SK-N-SH (cell line): ENCODE data around the gene BBX. TPM values are rescaled to one million over a fixed set of nuclear protein-coding genes. Genes with fewer than 3 reads are reported as not detected.

Experiments
- CTCF ChIA-PET: fragments of 300-600, 350-600 bp; formaldehyde crosslinking; extraction: SDS; loops from one replicate; lab custom pipeline; 2021; lab: Yijun Ruan, JAX
- POLR2A ChIA-PET: fragments of 350-600 bp; sonication (Branson Sonifier 250); formaldehyde crosslinking; extraction: SDS; loops from one replicate; lab custom pipeline; 2020; ENCODE audit warnings: antibody characterized with exemption, inconsistent platforms; lab: Yijun Ruan, JAX
- DNase-seq: peaks from one replicate; pipeline ENCODE4 v3.0.0; 2012
- H2AFZ ChIP-seq: fragments of 200-600 bp; sonication (generic); 2 replicates; pipeline ENCODE4 v1.8.1; 2016; ENCODE audit warnings: antibody characterized with exemption, mild to moderate bottlenecking, low read depth
- H3F3A ChIP-seq: fragments of 200-600 bp; sonication (generic); replicated peaks from 2 replicates; pipeline ENCODE3; 2016; ENCODE audit warnings: antibody characterized with exemption, mild to moderate bottlenecking; ENCODE audit not compliant: insufficient read depth
- H3K27ac ChIP-seq, 2 experiments: fragments of 200-500 bp in 1 of 2; fragments of 200-600 bp in 1 of 2; sonication (Bioruptor generic) in 1 of 2; sonication (generic), shearing (Covaris generic) in 1 of 2; 2 replicates each; pipeline versions ENCODE4 v1.5.1 to v1.6.1; 2014 to 2016; ENCODE audit warnings: low read depth in 2 of 2, inconsistent platforms in 1 of 2, low read length in 1 of 2, mild to moderate bottlenecking in 1 of 2, mixed read lengths in 1 of 2
- H3K27me3 ChIP-seq: fragments of 200-600 bp; sonication (generic), shearing (Covaris generic); 2 replicates; pipeline ENCODE4 v1.6.1; 2016; ENCODE audit warnings: mixed run types; ENCODE audit not compliant: insufficient read depth
- H3K36me3 ChIP-seq, 2 experiments: fragments of 200-500 bp in 1 of 2; fragments of 200-600 bp in 1 of 2; sonication (Bioruptor generic) in 1 of 2; sonication (generic) in 1 of 2; replicated peaks in 1 of 2; 2 replicates each; pipeline versions ENCODE3 to v1.5.1; 2014 to 2016; ENCODE audit warnings: low read length in 1 of 2, mild to moderate bottlenecking in 1 of 2; ENCODE audit not compliant: insufficient read depth in 2 of 2, control insufficient read depth in 1 of 2
- H3K4me1 ChIP-seq, 2 experiments: fragments of 200-500 bp in 1 of 2; fragments of 200-600 bp in 1 of 2; sonication (Bioruptor generic) in 1 of 2; sonication (generic), shearing (Covaris generic) in 1 of 2; 2 replicates each; pipeline versions ENCODE4 v1.5.1 to v1.6.1; 2014 to 2016; ENCODE audit warnings: low read depth in 1 of 2, low read length in 1 of 2, mixed run types in 1 of 2; ENCODE audit not compliant: insufficient read depth in 2 of 2, control insufficient read depth in 1 of 2
- H3K4me2 ChIP-seq: fragments of 200-600 bp; sonication (generic), shearing (Covaris generic); 2 replicates; pipeline ENCODE4 v1.6.1; 2017; ENCODE audit warnings: mixed run types
- H3K4me3 ChIP-seq, 2 experiments: fragments of 200-500 bp in 1 of 2; fragments of 200-600 bp in 1 of 2; sonication (Bioruptor generic) in 1 of 2; sonication (generic), shearing (Covaris generic) in 1 of 2; 2 replicates each; pipeline versions ENCODE4 v1.5.1 to v1.8.1; 2014 to 2016; ENCODE audit warnings: low read depth in 2 of 2, inconsistent platforms in 1 of 2, low read length in 1 of 2, mild to moderate bottlenecking in 1 of 2, mixed read lengths in 1 of 2, moderate library complexity in 1 of 2
- H3K79me2 ChIP-seq: fragments of 200-600 bp; sonication (generic); 2 replicates; pipeline ENCODE4 v1.8.1; 2017; ENCODE audit warnings: mild to moderate bottlenecking; ENCODE audit not compliant: insufficient read depth
- H3K9ac ChIP-seq: fragments of 200-600 bp; sonication (generic); 2 replicates; pipeline ENCODE4 v1.6.1; 2017; ENCODE audit warnings: mixed run types
- H3K9me2 ChIP-seq: fragments of 200-600 bp; sonication (generic); 2 replicates; pipeline ENCODE4 v1.6.1; 2017; ENCODE audit warnings: mixed run types
- H3K9me3 ChIP-seq: fragments of 200-600 bp; sonication (generic); 2 replicates; pipeline ENCODE4 v1.6.1; 2017; ENCODE audit warnings: mixed run types, mild to moderate bottlenecking, moderate library complexity
- H4K20me1 ChIP-seq: fragments of 200-600 bp; sonication (generic); 2 replicates; pipeline ENCODE4 v1.6.1; 2017; ENCODE audit warnings: mild to moderate bottlenecking, mixed run types; ENCODE audit not compliant: insufficient read depth
- CTCF ChIP-seq: fragments of 200-600 bp; sonication (generic); IDR thresholded peaks from 2 replicates; pipeline ENCODE4 v1.6.1; 2017; ENCODE audit warnings: antibody characterized with exemption, mild to moderate bottlenecking, moderate library complexity
- FOSL2 ChIP-seq: IDR thresholded peaks from 2 replicates; pipeline ENCODE4 v1.4.0; 2012; ENCODE audit warnings: low read depth, mild to moderate bottlenecking, moderate library complexity, borderline replicate concordance
- FOXJ3 ChIP-seq: sonication (generic); formaldehyde crosslinking; IDR thresholded peaks from 2 replicates; pipeline ENCODE4 v1.5.1; 2020; ENCODE audit warnings: mild to moderate bottlenecking, missing genetic modification reagents
- FOXM1 ChIP-seq: IDR thresholded peaks from 2 replicates; pipeline ENCODE4 v1.4.0; 2012; ENCODE audit warnings: low read depth, mild to moderate bottlenecking
- GABPA ChIP-seq: IDR thresholded peaks from 2 replicates; pipeline ENCODE4 v1.4.0; 2012; ENCODE audit warnings: low read depth, mild to moderate bottlenecking
- MEF2A ChIP-seq: IDR thresholded peaks from 2 replicates; pipeline ENCODE4 v1.4.0; 2012; ENCODE audit warnings: low read depth, borderline replicate concordance
- NFIC ChIP-seq: IDR thresholded peaks from 2 replicates; pipeline ENCODE4 v1.4.0; 2012; ENCODE audit warnings: borderline replicate concordance
- NRF1 ChIP-seq: IDR thresholded peaks from 2 replicates; pipeline ENCODE4 v1.6.1; 2012; ENCODE audit warnings: low read depth, mild to moderate bottlenecking, low read length
- PBX3 ChIP-seq: IDR thresholded peaks from 2 replicates; pipeline ENCODE4; 2012
- RFX5 ChIP-seq: IDR thresholded peaks from 2 replicates; pipeline ENCODE4 v1.6.1; 2012; ENCODE audit warnings: mild to moderate bottlenecking, improper control_type of control experiment, low read length
- SIN3A ChIP-seq: IDR thresholded peaks from 2 replicates; pipeline ENCODE4 v1.6.1; 2012; ENCODE audit warnings: low read depth, mild to moderate bottlenecking, low read length, moderate library complexity, borderline replicate concordance
- TEAD4 ChIP-seq: IDR thresholded peaks from 2 replicates; pipeline ENCODE4 v1.4.0; 2012; ENCODE audit warnings: mild to moderate bottlenecking, borderline replicate concordance; ENCODE audit not compliant: insufficient read depth
- USF1 ChIP-seq: IDR thresholded peaks from 2 replicates; pipeline ENCODE4 v1.4.0; 2012; ENCODE audit warnings: low read depth, borderline replicate concordance
- USF2 ChIP-seq: fragments of 150-350 bp; IDR thresholded peaks from 2 replicates; pipeline ENCODE4 v1.6.1; 2017; ENCODE audit warnings: antibody characterized with exemption, low read length, low read depth, borderline replicate concordance
- YY1 ChIP-seq: IDR thresholded peaks from 2 replicates; pipeline ENCODE4 v1.4.0; 2012; ENCODE audit warnings: low read depth, mild to moderate bottlenecking
- ZBTB33 ChIP-seq: IDR thresholded peaks from 2 replicates; pipeline ENCODE4 v1.4.0; 2012; ENCODE audit warnings: low read depth, borderline replicate concordance
- WGBS: methylation state at CpG from one replicate; pipeline ENCODE4 v1.1.6; 2017; ENCODE audit warnings: low lambda C conversion rate; 5-methylcytosine and 5-hydroxymethylcytosine counted together
- polyA plus RNA-seq, 3 experiments: library from polyadenylated mRNA; depleted of rRNA; stranded (reverse); fragments of >200 nt; gene quantifications; 2 replicates each; pipeline ENCODE4 v1.2.3, GENCODE V29; 2012

The BBX gene
- polyA plus RNA-seq, 1 of the 3 experiments (the other 2 are of a cell fraction), result 14.2 TPM

GRCh38 chr3:107514453-107514852 is 8.3 kb upstream of the BBX start (continued):
- TF ChIP-seq CTCF (no peak), YY1 (no peak), ZBTB33 (no peak), NFIC (no peak)

- 49% methylated on average over 3 of the region's 3 CpGs for WGBS
- H3F3A ChIP-seq, result no peaks in the 10 kb centered on the region
- DNase-seq, result no peak
Observed at GRCh38 chr3:107516475-107516874, 6.3 kb upstream of the BBX start.

More at GRCh38 chr3:107516475-107516874, 6.3 kb upstream of the BBX start:
- TF ChIP-seq YY1 (no peak), USF2 (no peak), NRF1 (no peak), USF1 (no peak), FOSL2 (no peak), CTCF (no peak), GABPA (no peak), TEAD4 (no peak), SIN3A (no peak), RFX5 (no peak), PBX3 (no peak), FOXJ3 (CRISPR knock-in tag) (no peak), MEF2A (no peak), FOXM1 (no peak)
- H4K20me1 ChIP-seq, result no peaks in the 10 kb centered on the region
- no peaks in the 10 kb centered on the region for H3K9me3 ChIP-seq
- no peak overlapping the region for H3K4me2 ChIP-seq
- H3K9ac ChIP-seq, result no peak overlapping the region
- no peak overlapping the region for H3K4me3 ChIP-seq
- no peak overlapping the region for H3K27ac ChIP-seq
- H2AFZ ChIP-seq, result no peak overlapping the region
- H3K4me1 ChIP-seq, result no peaks in the 10 kb centered on the region
- H3K79me2 ChIP-seq, result no peaks in the 10 kb centered on the region
- no peaks in the 10 kb centered on the region for H3K36me3 ChIP-seq
- H3K27me3 ChIP-seq, result no peaks in the 10 kb centered on the region
- POLR2A ChIA-PET, result no interaction called here
- no peaks in the 10 kb centered on the region for H3K9me2 ChIP-seq
- CTCF ChIA-PET, result no interaction called here
